ENCODE data around the gene MYO19.

MYO19 gene

DNA sequence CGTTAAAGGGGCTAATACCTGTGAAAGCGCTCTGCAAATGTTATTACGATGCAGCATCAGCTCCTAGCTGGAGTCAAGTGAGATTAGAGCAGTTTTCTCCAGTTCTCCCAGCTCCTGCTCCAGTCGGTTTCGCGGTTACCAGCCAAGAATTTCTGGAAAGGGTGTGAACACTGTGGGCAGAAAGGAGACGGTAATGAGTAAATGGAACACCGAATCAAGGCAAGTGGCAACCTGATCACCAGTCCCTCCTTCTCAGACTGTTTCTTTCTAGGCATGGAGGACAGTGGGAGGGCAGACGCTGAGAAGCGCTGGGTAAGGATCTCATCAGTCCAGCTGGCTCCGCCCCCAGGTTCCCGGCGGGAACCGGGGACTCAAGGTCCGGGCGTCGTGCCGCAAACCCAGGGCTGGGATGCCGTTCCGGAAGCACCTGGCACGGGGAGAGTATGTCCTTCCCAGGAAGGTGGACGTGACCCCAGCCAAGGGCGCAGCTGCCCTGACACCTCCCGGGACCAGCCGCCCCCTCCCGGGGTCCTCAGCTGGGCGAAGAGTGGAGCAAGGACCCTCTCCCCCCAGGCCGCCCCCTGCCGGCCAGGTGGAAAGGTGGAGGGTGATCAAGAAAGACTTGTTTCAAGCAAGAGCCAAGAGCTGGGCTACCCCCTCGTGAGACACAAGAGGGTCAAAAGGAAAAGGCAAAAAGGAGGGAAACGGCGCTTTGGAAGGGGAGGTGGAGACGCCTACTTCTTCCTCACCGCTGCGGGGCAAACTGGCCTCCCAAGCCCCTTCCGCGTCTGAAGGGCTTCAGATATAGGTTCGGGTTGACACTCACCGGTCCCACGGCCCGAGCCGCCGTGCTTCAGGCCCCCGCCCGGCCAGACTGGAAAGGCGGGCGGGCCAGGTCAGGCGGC is 481 bp downstream of the MYO19 start (continued):
- TF ChIP-seq, protein P1, sequence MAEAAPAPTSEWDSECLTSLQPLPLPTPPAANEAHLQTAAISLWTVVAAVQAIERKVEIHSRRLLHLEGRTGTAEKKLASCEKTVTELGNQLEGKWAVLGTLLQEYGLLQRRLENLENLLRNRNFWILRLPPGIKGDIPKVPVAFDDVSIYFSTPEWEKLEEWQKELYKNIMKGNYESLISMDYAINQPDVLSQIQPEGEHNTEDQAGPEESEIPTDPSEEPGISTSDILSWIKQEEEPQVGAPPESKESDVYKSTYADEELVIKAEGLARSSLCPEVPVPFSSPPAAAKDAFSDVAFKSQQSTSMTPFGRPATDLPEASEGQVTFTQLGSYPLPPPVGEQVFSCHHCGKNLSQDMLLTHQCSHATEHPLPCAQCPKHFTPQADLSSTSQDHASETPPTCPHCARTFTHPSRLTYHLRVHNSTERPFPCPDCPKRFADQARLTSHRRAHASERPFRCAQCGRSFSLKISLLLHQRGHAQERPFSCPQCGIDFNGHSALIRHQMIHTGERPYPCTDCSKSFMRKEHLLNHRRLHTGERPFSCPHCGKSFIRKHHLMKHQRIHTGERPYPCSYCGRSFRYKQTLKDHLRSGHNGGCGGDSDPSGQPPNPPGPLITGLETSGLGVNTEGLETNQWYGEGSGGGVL (tag by site-specific recombination; IDR thresholded peaks at IDR 0.05) = peak; percentile 61
- TF ChIP-seq ZNF302 (tag by site-specific recombination; IDR thresholded peaks at IDR 0.05; ENCODE audit: low read depth) (no peak), ZNF530 (tag by site-specific recombination; IDR thresholded peaks at IDR 0.05; ENCODE audit: low read depth) (no peak), ZNF776 (tag by site-specific recombination; IDR thresholded peaks at IDR 0.05; ENCODE audit: borderline replicate concordance) (no peak), ZNF777 (tag by site-specific recombination; IDR thresholded peaks at IDR 0.05; ENCODE audit: borderline replicate concordance) (peak; percentile 31; the same call in 1 of the 2 replicates), ZNF610 (tag by site-specific recombination; IDR thresholded peaks at IDR 0.05; ENCODE audit: borderline replicate concordance) (no peak), ZNF24 (tag by site-specific recombination; IDR thresholded peaks at IDR 0.05) (peak; percentile 45; the same call in 1 of the 2 replicates), KLF9 (tag by site-specific recombination; IDR thresholded peaks at IDR 0.05; ENCODE audit: low read depth) (peak; percentile 33; the same call in 1 of the 2 replicates), ZBTB21 (tag by site-specific recombination; IDR thresholded peaks at IDR 0.05) (no peak; the same call in 1 of the 2 replicates), ZNF837 (tag by site-specific recombination; IDR thresholded peaks at IDR 0.05) (peak; percentile 7; the same call in 1 of the 2 replicates), ZSCAN23 (tag by site-specific recombination; IDR thresholded peaks at IDR 0.05) (0 out of 2 replicates have a peak, but pooled peaks have one; percentile 59), MEIS1 (CRISPR knock-in tag; IDR thresholded peaks at IDR 0.05; ENCODE audit: borderline replicate concordance) (no peak), SP2 (tag by site-specific recombination; IDR thresholded peaks at IDR 0.05) (peak; percentile 67), ZNF274 (IDR thresholded peaks at IDR 0.05; ENCODE audit: low read length) (no peak), ZNF274 (tag by site-specific recombination; IDR thresholded peaks at IDR 0.05; ENCODE audit: borderline replicate concordance) (no peak), ZNF248 (tag by site-specific recombination; IDR thresholded peaks at IDR 0.05) (no peak), ZNF223 (tag by site-specific recombination; IDR thresholded peaks at IDR 0.05) (no peak), KLF7 (tag by site-specific recombination; IDR thresholded peaks at IDR 0.05; ENCODE audit: borderline replicate concordance) (peak; percentile 48; the same call in 1 of the 2 replicates), ZXDB (tag by site-specific recombination; IDR thresholded peaks at IDR 0.05) (0 out of 2 replicates have a peak, but pooled peaks have one; percentile 41), ZNF514 (tag by site-specific recombination; IDR thresholded peaks at IDR 0.05) (no peak), PRDM1 (tag by site-specific recombination; IDR thresholded peaks at IDR 0.05) (no peak), SETDB1 (IDR thresholded peaks at IDR 0.05; ENCODE audit: insufficient read length, low read length) (no peak), ZNF561 (tag by site-specific recombination; IDR thresholded peaks at IDR 0.05; ENCODE audit: borderline replicate concordance) (no peak), ZNF664 (tag by site-specific recombination; IDR thresholded peaks at IDR 0.05) (no peak), ZNF416 (tag by site-specific recombination; IDR thresholded peaks at IDR 0.05) (no peak), ZNF211 (tag by site-specific recombination; IDR thresholded peaks at IDR 0.05; ENCODE audit: low read depth) (no peak), ZNF654 (tag by site-specific recombination; IDR thresholded peaks at IDR 0.05; ENCODE audit: low read depth) (no peak)
- TF ChIP-seq, protein P2, sequence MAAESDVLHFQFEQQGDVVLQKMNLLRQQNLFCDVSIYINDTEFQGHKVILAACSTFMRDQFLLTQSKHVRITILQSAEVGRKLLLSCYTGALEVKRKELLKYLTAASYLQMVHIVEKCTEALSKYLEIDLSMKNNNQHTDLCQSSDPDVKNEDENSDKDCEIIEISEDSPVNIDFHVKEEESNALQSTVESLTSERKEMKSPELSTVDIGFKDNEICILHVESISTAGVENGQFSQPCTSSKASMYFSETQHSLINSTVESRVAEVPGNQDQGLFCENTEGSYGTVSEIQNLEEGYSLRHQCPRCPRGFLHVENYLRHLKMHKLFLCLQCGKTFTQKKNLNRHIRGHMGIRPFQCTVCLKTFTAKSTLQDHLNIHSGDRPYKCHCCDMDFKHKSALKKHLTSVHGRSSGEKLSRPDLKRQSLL (tag by site-specific recombination; IDR thresholded peaks at IDR 0.05) = no peak
- TF ChIP-seq, protein P3, sequence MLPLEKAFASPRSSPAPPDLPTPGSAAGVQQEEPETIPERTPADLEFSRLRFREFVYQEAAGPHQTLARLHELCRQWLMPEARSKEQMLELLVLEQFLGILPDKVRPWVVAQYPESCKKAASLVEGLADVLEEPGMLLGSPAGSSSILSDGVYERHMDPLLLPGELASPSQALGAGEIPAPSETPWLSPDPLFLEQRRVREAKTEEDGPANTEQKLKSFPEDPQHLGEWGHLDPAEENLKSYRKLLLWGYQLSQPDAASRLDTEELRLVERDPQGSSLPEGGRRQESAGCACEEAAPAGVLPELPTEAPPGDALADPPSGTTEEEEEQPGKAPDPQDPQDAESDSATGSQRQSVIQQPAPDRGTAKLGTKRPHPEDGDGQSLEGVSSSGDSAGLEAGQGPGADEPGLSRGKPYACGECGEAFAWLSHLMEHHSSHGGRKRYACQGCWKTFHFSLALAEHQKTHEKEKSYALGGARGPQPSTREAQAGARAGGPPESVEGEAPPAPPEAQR (tag by site-specific recombination; IDR thresholded peaks at IDR 0.05) = no peak
- TF ChIP-seq, protein P4, sequence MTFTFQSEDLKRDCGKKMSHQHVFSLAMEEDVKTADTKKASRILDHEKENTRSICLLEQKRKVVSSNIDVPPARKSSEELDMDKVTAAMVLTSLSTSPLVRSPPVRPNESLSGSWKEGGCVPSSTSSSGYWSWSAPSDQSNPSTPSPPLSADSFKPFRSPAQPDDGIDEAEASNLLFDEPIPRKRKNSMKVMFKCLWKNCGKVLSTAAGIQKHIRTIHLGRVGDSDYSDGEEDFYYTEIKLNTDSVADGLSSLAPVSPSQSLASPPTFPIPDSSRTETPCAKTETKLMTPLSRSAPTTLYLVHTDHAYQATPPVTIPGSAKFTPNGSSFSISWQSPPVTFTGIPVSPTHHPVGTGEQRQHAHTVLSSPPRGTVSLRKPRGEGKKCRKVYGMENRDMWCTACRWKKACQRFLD (tag by site-specific recombination; IDR thresholded peaks at IDR 0.05) = no peak
- TF ChIP-seq, protein P5, sequence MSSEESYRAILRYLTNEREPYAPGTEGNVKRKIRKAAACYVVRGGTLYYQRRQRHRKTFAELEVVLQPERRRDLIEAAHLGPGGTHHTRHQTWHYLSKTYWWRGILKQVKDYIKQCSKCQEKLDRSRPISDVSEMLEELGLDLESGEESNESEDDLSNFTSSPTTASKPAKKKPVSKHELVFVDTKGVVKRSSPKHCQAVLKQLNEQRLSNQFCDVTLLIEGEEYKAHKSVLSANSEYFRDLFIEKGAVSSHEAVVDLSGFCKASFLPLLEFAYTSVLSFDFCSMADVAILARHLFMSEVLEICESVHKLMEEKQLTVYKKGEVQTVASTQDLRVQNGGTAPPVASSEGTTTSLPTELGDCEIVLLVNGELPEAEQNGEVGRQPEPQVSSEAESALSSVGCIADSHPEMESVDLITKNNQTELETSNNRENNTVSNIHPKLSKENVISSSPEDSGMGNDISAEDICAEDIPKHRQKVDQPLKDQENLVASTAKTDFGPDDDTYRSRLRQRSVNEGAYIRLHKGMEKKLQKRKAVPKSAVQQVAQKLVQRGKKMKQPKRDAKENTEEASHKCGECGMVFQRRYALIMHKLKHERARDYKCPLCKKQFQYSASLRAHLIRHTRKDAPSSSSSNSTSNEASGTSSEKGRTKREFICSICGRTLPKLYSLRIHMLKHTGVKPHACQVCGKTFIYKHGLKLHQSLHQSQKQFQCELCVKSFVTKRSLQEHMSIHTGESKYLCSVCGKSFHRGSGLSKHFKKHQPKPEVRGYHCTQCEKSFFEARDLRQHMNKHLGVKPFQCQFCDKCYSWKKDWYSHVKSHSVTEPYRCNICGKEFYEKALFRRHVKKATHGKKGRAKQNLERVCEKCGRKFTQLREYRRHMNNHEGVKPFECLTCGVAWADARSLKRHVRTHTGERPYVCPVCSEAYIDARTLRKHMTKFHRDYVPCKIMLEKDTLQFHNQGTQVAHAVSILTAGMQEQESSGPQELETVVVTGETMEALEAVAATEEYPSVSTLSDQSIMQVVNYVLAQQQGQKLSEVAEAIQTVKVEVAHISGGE (tag by site-specific recombination; conservative IDR thresholded peaks at IDR 0.05; ENCODE audit: low read depth) = peak; percentile 80

All from HEK293 (cell line).